Measurements from ENCODE around the gene MPZL3.

- no peak for TF ChIP-seq CTCF (IDR thresholded peaks at IDR 0.05; ENCODE audit: borderline replicate concordance, extremely low read depth, low read length, poor library complexity, severe bottlenecking)
- no peak for TF ChIP-seq EZH2 (IDR thresholded peaks at IDR 0.05; ENCODE audit: borderline replicate concordance, low read depth, low read length, severe bottlenecking)
Measured at GRCh38 chr11:118206391-118207031, 45.7 kb downstream of the MPZL3 start.

All from DND-41 (cell line).